ENCODE measurements around the gene TMEM235. TPM values are rescaled to one million over a fixed set of nuclear protein-coding genes. Genes with fewer than 3 reads are reported as not detected.
A peak's percentile ranks its signal among the peaks of the same experiment; 100 is the strongest.

The TMEM235 gene
- total and polyA plus RNA-seq, 9 of the 15 experiments (the other 6 are each of a cell fraction or from before 2014, with no cell fraction given): not detected

DNA sequence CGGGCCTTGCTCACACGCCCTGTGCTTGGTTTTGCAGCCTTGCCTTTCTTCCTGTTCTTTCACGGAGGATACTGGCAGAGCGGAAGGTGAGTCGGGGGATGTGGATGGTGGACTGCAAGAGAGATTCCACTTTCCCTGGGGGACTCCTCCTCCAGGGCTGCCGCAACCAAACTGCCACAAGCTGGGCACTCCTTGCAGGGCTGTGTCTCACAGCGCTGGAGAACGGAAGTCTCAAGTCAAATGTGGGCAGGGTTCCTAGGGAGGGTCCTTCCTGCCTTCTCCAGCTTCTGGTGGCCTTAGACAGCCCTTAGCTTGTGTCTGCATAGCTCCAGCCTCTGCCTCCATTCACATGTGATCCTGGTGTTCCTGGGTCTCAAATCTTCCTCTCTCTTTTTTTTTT is 28.8 kb upstream of the TMEM235 start (continued):
- TF ChIP-seq PRDM10 (IDR thresholded peaks at IDR 0.05; ENCODE audit: partially characterized antibody) (no peak), ZFPM2 (CRISPR knock-in tag; IDR thresholded peaks at IDR 0.05) (no peak)

DNA sequence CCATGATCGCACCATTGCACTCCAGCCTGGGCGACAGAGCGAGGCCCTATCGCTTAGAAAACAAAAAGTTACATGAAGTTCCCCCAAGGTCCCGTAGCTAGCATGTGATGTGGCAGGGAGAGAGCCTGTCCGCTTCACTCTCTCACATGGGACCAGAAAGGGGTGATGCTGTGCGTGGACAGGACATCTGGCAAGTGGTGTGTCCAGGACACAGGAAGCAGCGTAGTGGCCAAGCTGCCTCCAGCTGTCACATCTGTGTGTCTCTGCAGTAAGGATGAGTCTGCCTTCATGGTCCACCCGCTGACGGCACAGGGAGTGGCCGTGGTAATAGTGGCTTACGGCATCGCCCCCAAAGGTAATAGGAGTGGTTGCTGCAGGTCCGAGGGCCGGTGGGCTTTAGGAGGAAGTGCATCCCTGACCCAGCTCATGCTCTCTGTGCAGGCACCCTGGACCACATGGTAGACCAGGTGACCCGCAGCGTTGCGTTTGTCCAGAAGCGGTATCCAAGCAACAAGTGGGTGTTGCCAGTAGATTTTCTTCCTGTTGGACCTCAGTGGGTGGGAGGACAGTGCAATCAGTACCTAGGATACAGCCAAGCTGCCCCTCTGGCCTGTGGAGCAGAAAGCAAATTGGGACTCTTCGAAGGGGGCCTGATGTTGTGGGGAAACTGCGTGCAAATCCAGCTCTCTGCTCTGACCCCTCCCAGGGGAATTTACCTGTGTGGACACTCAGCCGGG is 26.9 kb upstream of the TMEM235 start:
- in situ Hi-C loops (cut with MboI): no loop called here
- Histone ChIP-seq H3K27me3 (ENCODE audit: control insufficient read depth in 2 of 2, insufficient read depth in 2 of 2, low read length in 2 of 2) (no peaks in the 10 kb centered on the region), H3K9me1 (ENCODE audit: control insufficient read depth, insufficient read depth, low read length) (peaks cover 8% of the 10 kb centered on the region), H3K9ac (ENCODE audit: insufficient read depth in 1 of 2, low read depth in 2 of 2, low read length in 2 of 2) (no peak overlapping the region), H3K4me2 (ENCODE audit: insufficient read depth, low read length) (no peak overlapping the region), H4K20me1 (replicated peaks; ENCODE audit: control insufficient read depth, insufficient read depth, low read length) (no peaks in the 10 kb centered on the region), H3K27ac (ENCODE audit: extremely low read depth, low read depth, low read length) (no peak overlapping the region), H3K4me3 (no peak overlapping the region), H3K36me3 (ENCODE audit: control insufficient read depth, insufficient read depth, low read length) (peaks cover 55% of the 10 kb centered on the region; the same call in 2 of the 3 replicates), H3K9me3 (replicated peaks; ENCODE audit: control insufficient read depth, insufficient read depth, low read depth, low read length) (no peaks in the 10 kb centered on the region), H2AFZ (ENCODE audit: low read depth, low read length) (no peak overlapping the region), H3K79me2 (ENCODE audit: control insufficient read depth, insufficient read depth, low read length) (no peaks in the 10 kb centered on the region), H3K4me1 (replicated peaks in 1 of 2; ENCODE audit: control insufficient read depth in 2 of 2, insufficient read depth in 2 of 2, low read length in 2 of 2) (peaks cover 0 to 7% of the 10 kb centered on the region in 2 experiments; a peak in 1 of 5 replicates)
- intact Hi-C loops (cut with micrococcal nuclease): no loop called here
- ChIA-PET POLR2A (interaction anchor here (0.5 to 4.9 kb wide), 5 partner anchors 10 to 228 kb away, joined by 3 to 25 read pairs (median 3); partner anchors contain the start of genes AFMID, BIRC5 and TK1), CTCF (ENCODE audit: low intra/inter-chr PET ratio) (no interaction called here)
- TF ChIP-seq ZNF311 (CRISPR knock-in tag; IDR thresholded peaks at IDR 0.05): no peak
- no peak for TF ChIP-seq ZNF586 (CRISPR knock-in tag; conservative IDR thresholded peaks at IDR 0.05)
- 0 out of 2 replicates have a peak, but pooled peaks have one; percentile 8 for TF ChIP-seq USF1 (CRISPR knock-in tag; IDR thresholded peaks at IDR 0.05)
- BruUV-seq (replicated peaks): TSS peak; percentile 21
- no peak for FAIRE-seq
- WGBS (ENCODE audit: insufficient coverage, low coverage, missing lambda C conversion rate): 89% methylated on average over 22 of the region's 22 CpGs
- no peak for DNase-seq (ENCODE audit: extremely low read depth in 1 of 4, low spot score in 3 of 4)
- no peak for ATAC-seq
